ENCODE data around the gene DAP.

GRCh38 chr5:10632110-10632761, 128.8 kb downstream of the DAP start:
- TF ChIP-seq, protein P1, sequence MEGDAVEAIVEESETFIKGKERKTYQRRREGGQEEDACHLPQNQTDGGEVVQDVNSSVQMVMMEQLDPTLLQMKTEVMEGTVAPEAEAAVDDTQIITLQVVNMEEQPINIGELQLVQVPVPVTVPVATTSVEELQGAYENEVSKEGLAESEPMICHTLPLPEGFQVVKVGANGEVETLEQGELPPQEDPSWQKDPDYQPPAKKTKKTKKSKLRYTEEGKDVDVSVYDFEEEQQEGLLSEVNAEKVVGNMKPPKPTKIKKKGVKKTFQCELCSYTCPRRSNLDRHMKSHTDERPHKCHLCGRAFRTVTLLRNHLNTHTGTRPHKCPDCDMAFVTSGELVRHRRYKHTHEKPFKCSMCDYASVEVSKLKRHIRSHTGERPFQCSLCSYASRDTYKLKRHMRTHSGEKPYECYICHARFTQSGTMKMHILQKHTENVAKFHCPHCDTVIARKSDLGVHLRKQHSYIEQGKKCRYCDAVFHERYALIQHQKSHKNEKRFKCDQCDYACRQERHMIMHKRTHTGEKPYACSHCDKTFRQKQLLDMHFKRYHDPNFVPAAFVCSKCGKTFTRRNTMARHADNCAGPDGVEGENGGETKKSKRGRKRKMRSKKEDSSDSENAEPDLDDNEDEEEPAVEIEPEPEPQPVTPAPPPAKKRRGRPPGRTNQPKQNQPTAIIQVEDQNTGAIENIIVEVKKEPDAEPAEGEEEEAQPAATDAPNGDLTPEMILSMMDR (IDR thresholded peaks at IDR 0.05; ENCODE audit: borderline replicate concordance, extremely low read depth, low read length, poor library complexity, severe bottlenecking), result no peak
- no peak for TF ChIP-seq EZH2 (IDR thresholded peaks at IDR 0.05; ENCODE audit: borderline replicate concordance, low read depth, low read length, severe bottlenecking)
